OCI-M1 (cell line): ENCODE data around the gene MED13L.

ENCODE experiments used
- DNase-seq: peaks from one replicate; lab custom pipeline; 2025; lab: John Stamatoyannopoulos, UW

The MED13L gene

GRCh38 chr12:115968211-115968610, 309.3 kb downstream of the MED13L start:
- no peak for DNase-seq

GRCh38 chr12:115966376-115966775, 311.1 kb downstream of the MED13L start:
- no peak for DNase-seq

- no peak for DNase-seq
These were observed 312.9 kb downstream of the MED13L start for GRCh38 chr12:115964626-115965025.

- no peak for DNase-seq
These were observed 313.3 kb downstream of the MED13L start for GRCh38 chr12:115964214-115964613.

- no peak for DNase-seq
These were observed 315.3 kb downstream of the MED13L start for GRCh38 chr12:115962216-115962615.

GRCh38 chr12:115960868-115961802, 316.4 kb downstream of the MED13L start:
- no peak for DNase-seq

GRCh38 chr12:115957686-115958290, 319.7 kb downstream of the MED13L start:
- DNase-seq: no peak

- DNase-seq: no peak
These were observed 320.8 kb downstream of the MED13L start for GRCh38 chr12:115956659-115957058.

- no peak for DNase-seq
These were observed 321.3 kb downstream of the MED13L start for GRCh38 chr12:115956236-115956635.

GRCh38 chr12:115953450-115953849, 324.0 kb downstream of the MED13L start:
- DNase-seq: no peak

GRCh38 chr12:115953031-115953430, 324.5 kb downstream of the MED13L start:
- DNase-seq: no peak

- no peak for DNase-seq
These were observed 326.5 kb downstream of the MED13L start for GRCh38 chr12:115950959-115951358.

GRCh38 chr12:115949675-115950074, 327.8 kb downstream of the MED13L start:
- no peak for DNase-seq

- no peak for DNase-seq
These were observed 329.8 kb downstream of the MED13L start for GRCh38 chr12:115947696-115948062.

- DNase-seq: peak; percentile 4
These were observed 330.4 kb downstream of the MED13L start for GRCh38 chr12:115946867-115947695.

- DNase-seq: no peak
These were observed 331.4 kb downstream of the MED13L start for GRCh38 chr12:115946092-115946491.

GRCh38 chr12:115945491-115945885, 332.0 kb downstream of the MED13L start:
- no peak for DNase-seq

GRCh38 chr12:115944837-115945490, 332.5 kb downstream of the MED13L start:
- no peak for DNase-seq

- no peak for DNase-seq
These were observed 333.1 kb downstream of the MED13L start for GRCh38 chr12:115944392-115944742.

GRCh38 chr12:115943630-115944391, 333.7 kb downstream of the MED13L start:
- DNase-seq: no peak

GRCh38 chr12:115943310-115943629, 334.2 kb downstream of the MED13L start:
- no peak for DNase-seq

- DNase-seq: no peak
These were observed 335.1 kb downstream of the MED13L start for GRCh38 chr12:115942346-115942745.
